ENCODE results near the gene MYBPH.

Gene MYBPH

GRCh38 chr1:203127666-203128430, 47.8 kb downstream of the MYBPH start, which contains the start of gene ADORA1:
TSS of gene ADORA1 (plus strand) at chr1:203127726. CDS start at chr1:203128842, 1,116 bp downstream.
- DNase-seq: peak in 1 of 2 experiments; percentile 19

- no peak for DNase-seq
Measured at GRCh38 chr1:203126866-203127665, 48.6 kb downstream of the MYBPH start.

GRCh38 chr1:203126151-203126865, 49.3 kb downstream of the MYBPH start:
- DNase-seq: no peak

- DNase-seq: no peak
Measured at GRCh38 chr1:203124546-203125317, 50.9 kb downstream of the MYBPH start.

GRCh38 chr1:203124011-203124410, 51.6 kb downstream of the MYBPH start:
- no peak for DNase-seq

GRCh38 chr1:203122159-203122558, 53.5 kb downstream of the MYBPH start:
- no peak for DNase-seq

- DNase-seq: no peak
Measured at GRCh38 chr1:203121186-203122015, 54.2 kb downstream of the MYBPH start.

- DNase-seq: no peak
Measured at GRCh38 chr1:203120325-203121153, 55.1 kb downstream of the MYBPH start.

Measured in NCI-H187 (cell line).